Activated CD8-positive, alpha-beta T cell treated with anti-CD3 and anti-CD28 coated beads for 36 hours (primary cell): ENCODE data around the gene TP63. TPM values are rescaled to one million over a fixed set of nuclear protein-coding genes. Genes with fewer than 3 reads are reported as not detected.

Experiments used
- ATAC-seq: fragments of 200-7000 bp; cut with Tn5 transposase; one replicate; pipeline ENCODE4 v1.10.0; 2021; ENCODE audit warnings: mild to moderate bottlenecking, moderate library complexity
- CTCF ChIA-PET: fragments of 350-600 bp; sonication (Branson Sonifier 250); formaldehyde crosslinking; loops from one replicate; lab custom pipeline; 2021; ENCODE audit warnings: antibody characterized with exemption; lab: Charles Lee
- POLR2A ChIA-PET: fragments of 350-600 bp; sonication (Branson Sonifier 250); formaldehyde crosslinking; loops from one replicate; lab custom pipeline; 2021; ENCODE audit warnings: antibody characterized with exemption; lab: Charles Lee
- DNase-seq: peaks from one replicate; pipeline ENCODE4 v3.0.0-alpha.2; 2020
- H3K27ac Mint-ChIP-seq: one replicate; pipeline ENCODE4 v1.8.0; 2021; ENCODE audit warnings: mild to moderate bottlenecking, mixed read lengths
- H3K27me3 Mint-ChIP-seq: one replicate; pipeline ENCODE4 v1.8.0; 2021; ENCODE audit warnings: mixed read lengths
- H3K36me3 Mint-ChIP-seq: one replicate; pipeline ENCODE4 v1.8.0; 2021; ENCODE audit warnings: low read depth, mixed read lengths
- H3K4me1 Mint-ChIP-seq: one replicate; pipeline ENCODE4 v1.8.0; 2021; ENCODE audit warnings: low read depth, mixed read lengths
- H3K4me3 Mint-ChIP-seq: one replicate; pipeline ENCODE4 v1.8.0; 2021; ENCODE audit warnings: mild to moderate bottlenecking, moderate library complexity, mixed read lengths
- H3K9me3 Mint-ChIP-seq: one replicate; pipeline ENCODE4 v1.8.0; 2021; ENCODE audit warnings: mixed read lengths
- intact Hi-C: fragments of 100-400 bp; cut with micrococcal nuclease; formaldehyde crosslinking; loops from one replicate; pipeline ENCODE4 v1.10.0; 2022
- total RNA-seq, 2 experiments: library from RNA; stranded (reverse); gene quantifications; one replicate each; pipeline ENCODE4 v1.2.3, GENCODE V29; 2021
- TF ChIP-seq, protein P1 (sequence below): fragments of 200-600 bp; IDR thresholded peaks from one replicate; pipeline ENCODE4 v1.8.0; 2022; ENCODE audit warnings: antibody characterized with exemption, mild to moderate bottlenecking

Gene TP63
- total RNA-seq, 2 experiments from 2014 or later: 0.07 to 0.23 TPM

DNA sequence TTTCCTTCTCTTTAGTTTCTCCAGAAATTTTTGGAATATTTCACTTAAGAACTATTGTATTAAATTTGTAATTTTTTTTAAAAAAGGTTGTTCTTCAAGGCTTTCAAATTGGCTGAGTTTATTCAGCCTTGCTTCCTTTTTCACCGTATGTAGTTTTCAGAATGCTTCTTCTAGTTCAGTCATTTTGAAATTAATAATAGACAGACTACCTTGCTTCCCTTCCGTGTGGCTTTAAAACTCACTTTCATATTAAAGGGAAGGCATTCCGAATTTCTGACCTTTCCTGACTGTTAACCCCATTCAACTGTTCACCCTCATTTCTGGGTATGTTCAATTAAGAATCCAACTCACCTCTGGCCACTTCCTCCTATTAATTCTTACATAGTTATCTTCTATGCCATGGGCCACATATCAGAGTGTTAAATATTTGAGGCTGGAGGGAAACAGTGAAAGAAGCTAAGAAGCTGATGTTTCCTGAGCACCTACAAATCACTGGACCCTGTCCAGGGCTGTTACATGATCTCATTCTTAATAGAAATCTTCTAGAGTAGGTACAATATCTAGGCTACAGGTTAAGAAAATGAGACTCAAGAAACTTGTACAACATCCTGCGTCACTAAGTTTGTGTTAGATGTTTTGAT lies 252.0 kb downstream of the TP63 start:
- DNase-seq (no peak), ATAC-seq (no peak)
- CTCF ChIA-PET: no interaction called here
- no peak overlapping the region for H3K27ac Mint-ChIP-seq
- intact Hi-C loops: no loop called here
- no peaks in the 10 kb centered on the region for H3K36me3 Mint-ChIP-seq
- H3K4me3 Mint-ChIP-seq: no peak overlapping the region
- no peaks in the 10 kb centered on the region for H3K9me3 Mint-ChIP-seq
- POLR2A ChIA-PET: no interaction called here
- peaks cover 2% of the 10 kb centered on the region for H3K27me3 Mint-ChIP-seq
- no peaks in the 10 kb centered on the region for H3K4me1 Mint-ChIP-seq
- TF ChIP-seq, protein P1, sequence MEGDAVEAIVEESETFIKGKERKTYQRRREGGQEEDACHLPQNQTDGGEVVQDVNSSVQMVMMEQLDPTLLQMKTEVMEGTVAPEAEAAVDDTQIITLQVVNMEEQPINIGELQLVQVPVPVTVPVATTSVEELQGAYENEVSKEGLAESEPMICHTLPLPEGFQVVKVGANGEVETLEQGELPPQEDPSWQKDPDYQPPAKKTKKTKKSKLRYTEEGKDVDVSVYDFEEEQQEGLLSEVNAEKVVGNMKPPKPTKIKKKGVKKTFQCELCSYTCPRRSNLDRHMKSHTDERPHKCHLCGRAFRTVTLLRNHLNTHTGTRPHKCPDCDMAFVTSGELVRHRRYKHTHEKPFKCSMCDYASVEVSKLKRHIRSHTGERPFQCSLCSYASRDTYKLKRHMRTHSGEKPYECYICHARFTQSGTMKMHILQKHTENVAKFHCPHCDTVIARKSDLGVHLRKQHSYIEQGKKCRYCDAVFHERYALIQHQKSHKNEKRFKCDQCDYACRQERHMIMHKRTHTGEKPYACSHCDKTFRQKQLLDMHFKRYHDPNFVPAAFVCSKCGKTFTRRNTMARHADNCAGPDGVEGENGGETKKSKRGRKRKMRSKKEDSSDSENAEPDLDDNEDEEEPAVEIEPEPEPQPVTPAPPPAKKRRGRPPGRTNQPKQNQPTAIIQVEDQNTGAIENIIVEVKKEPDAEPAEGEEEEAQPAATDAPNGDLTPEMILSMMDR: no peak

DNA sequence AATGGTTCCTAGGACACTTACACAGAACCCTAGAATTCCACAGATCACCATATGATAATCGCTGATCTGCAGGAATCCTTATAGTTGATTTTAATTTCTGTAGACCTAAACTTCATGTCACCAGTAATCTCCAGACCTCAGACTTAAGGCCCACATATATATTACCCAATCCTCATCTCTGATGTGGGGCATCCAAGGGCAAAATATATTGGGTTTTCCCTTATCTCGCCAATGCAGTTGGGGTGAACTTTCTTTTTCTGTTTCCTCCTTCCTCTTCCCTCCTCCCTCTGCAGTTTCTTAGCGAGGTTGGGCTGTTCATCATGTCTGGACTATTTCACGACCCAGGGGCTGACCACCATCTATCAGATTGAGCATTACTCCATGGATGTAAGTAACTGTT lies 259.3 kb downstream of the TP63 start:
- Mint-ChIP-seq H3K9me3 (no peaks in the 10 kb centered on the region), H3K36me3 (no peaks in the 10 kb centered on the region), H3K27me3 (no peaks in the 10 kb centered on the region), H3K4me1 (no peaks in the 10 kb centered on the region), H3K4me3 (no peak overlapping the region), H3K27ac (no peak overlapping the region)
- ATAC-seq: no peak
- intact Hi-C loops: no loop called here
- ChIA-PET CTCF (interaction anchor here (1.6 kb wide), 1 partner anchor 10 kb away, joined by 3 read pairs; no protein-coding TSS in a partner anchor), POLR2A (no interaction called here)
- TF ChIP-seq, protein P1: no peak
- no peak for DNase-seq

DNA sequence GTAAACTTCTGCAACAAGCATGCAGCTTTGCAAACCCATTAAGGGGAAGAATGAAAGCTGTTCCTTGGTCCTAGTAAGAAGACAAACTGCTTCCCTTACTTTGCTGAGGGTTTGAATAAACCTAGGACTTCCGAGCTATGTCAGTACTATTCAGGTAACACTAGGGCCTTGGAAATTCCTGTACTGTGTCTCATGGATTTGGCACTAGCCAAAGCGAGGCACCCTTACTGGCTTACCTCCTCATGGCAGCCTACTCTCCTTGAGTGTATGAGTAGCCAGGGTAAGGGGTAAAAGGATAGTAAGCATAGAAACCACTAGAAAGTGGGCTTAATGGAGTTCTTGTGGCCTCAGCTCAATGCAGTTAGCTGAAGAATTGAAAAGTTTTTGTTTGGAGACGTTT lies 265.3 kb downstream of the TP63 start:
- intact Hi-C loops: no loop called here
- Mint-ChIP-seq H3K4me3 (no peak overlapping the region), H3K36me3 (no peaks in the 10 kb centered on the region), H3K27ac (no peak overlapping the region), H3K27me3 (no peaks in the 10 kb centered on the region), H3K9me3 (no peaks in the 10 kb centered on the region), H3K4me1 (no peaks in the 10 kb centered on the region)
- ChIA-PET CTCF (no interaction called here), POLR2A (no interaction called here)
- DNase-seq (no peak), ATAC-seq (no peak)
- TF ChIP-seq, protein P1: no peak

- ATAC-seq: no peak
- no peak overlapping the region for H3K27ac Mint-ChIP-seq
- no peaks in the 10 kb centered on the region for H3K36me3 Mint-ChIP-seq
- no peaks in the 10 kb centered on the region for H3K4me1 Mint-ChIP-seq
- no peak overlapping the region for H3K4me3 Mint-ChIP-seq
- TF ChIP-seq, protein P1: no peak
- H3K9me3 Mint-ChIP-seq: no peaks in the 10 kb centered on the region
- ChIA-PET POLR2A (no interaction called here), CTCF (no interaction called here)
- H3K27me3 Mint-ChIP-seq: no peaks in the 10 kb centered on the region
- DNase-seq: no peak
- intact Hi-C loops: no loop called here
Observed at GRCh38 chr3:189897406-189897805, 266.2 kb downstream of the TP63 start.

GRCh38 chr3:189898559-189899153 lies 267.5 kb downstream of the TP63 start:
- no peak overlapping the region for H3K27ac Mint-ChIP-seq
- no peak for ATAC-seq
- no peak for DNase-seq
- ChIA-PET POLR2A (no interaction called here), CTCF (no interaction called here)
- intact Hi-C loops: no loop called here
- no peaks in the 10 kb centered on the region for H3K4me1 Mint-ChIP-seq
- TF ChIP-seq, protein P1: no peak
- H3K9me3 Mint-ChIP-seq: no peaks in the 10 kb centered on the region
- H3K36me3 Mint-ChIP-seq: no peaks in the 10 kb centered on the region
- no peak overlapping the region for H3K4me3 Mint-ChIP-seq
- H3K27me3 Mint-ChIP-seq: no peaks in the 10 kb centered on the region
